Stimulated activated CD4-positive, alpha-beta T cell treated with anti-CD3 and anti-CD28 coated beads, Interleukin-12 subunit alpha, Interleukin-12 subunit beta, amount 100 ng/mL, for 48 hours (primary cell): ENCODE data around the gene ABLIM3.
A peak's percentile ranks its signal among the peaks of the same experiment; 100 is the strongest.

ENCODE experiments used
- DNase-seq, 3 donors: peaks; one replicate each; pipeline ENCODE4 v3.0.0-alpha.2; 2020; ENCODE audit warnings: low read depth in 2 of 3, low spot score in 1 of 3

ABLIM3 gene

GRCh38 chr5:149141224-149141956, at the start of gene ABLIM3:
Gene ABLIM3 (plus strand): TSS chr5:149141493. CDS start chr5:149142096, 603 bp downstream.
- peak; percentile 41 to 64 (median 54) for DNase-seq

DNA sequence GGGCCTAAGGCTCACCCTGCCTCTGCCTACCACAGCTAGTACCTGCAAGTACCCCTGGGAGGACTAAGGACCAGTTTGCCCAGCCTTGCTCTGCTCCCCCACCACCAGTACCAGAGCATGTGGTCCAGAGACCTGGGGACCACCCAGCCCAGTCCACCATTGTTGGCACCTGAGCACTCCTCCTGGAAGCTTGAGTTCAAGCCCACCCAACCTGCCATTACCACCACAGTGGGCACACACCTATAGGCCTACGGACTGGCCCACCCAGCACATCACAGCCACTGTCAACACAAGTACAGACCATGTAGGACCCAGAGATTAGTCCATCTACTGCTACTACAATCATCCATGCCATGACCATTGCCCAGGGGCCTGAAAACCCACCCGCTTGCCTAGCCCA, 47.7 kb upstream of the ABLIM3 start:
- DNase-seq, result no peak

GRCh38 chr5:149094996-149095395, 46.3 kb upstream of the ABLIM3 start:
- DNase-seq, result no peak

- DNase-seq, result no peak
Observed at GRCh38 chr5:149099920-149100319, 41.4 kb upstream of the ABLIM3 start.

GRCh38 chr5:149100331-149100730, 41.0 kb upstream of the ABLIM3 start:
- no peak for DNase-seq

DNA sequence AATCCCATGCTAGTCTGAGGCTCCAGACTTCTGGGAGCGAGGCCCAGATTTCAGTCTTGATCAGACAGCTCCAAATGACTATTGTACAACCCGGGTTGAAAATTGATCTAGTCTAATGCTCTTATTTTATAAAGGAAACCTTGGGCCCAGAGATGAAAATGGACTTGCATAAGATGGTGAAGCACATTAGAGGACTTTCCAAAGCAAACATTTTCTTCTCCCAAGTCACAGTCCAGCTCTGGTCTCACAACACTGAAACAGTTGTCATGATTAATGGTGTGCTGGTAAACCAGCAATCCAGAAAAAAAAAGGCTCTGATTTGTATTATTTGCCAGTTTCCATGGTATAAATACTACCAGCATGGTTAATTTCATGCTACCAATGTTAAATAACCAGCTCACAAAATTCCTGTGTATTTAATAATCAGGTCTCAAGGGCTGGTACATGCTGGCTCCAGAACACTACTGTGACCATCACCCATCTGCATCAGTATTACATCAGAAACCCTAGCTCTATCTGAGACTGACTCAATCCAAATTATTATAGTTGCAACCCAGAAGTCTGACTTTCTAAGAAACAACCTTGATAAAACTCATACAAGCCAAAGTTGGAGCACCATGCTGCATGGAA, 32.5 kb upstream of the ABLIM3 start:
- no peak for DNase-seq

DNA sequence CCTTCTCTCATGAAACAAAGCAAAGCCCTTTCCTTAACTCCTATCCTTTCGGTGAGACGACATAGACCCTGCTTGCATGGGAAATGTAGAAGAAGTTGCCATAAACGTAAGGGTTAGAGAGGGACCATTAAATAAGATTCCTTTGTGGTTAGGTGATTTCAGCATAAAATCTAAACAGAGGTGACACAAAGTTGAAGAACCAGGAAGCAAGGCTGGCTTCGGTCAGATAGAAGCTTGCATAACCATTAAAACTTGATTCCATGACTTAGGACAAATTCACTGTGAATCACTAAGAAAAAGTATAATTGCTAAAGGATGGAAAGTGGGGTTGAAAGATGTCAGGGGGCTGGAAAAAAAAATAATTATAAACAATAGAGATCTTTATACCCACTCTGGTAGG, 30.9 kb upstream of the ABLIM3 start:
- no peak for DNase-seq

DNA sequence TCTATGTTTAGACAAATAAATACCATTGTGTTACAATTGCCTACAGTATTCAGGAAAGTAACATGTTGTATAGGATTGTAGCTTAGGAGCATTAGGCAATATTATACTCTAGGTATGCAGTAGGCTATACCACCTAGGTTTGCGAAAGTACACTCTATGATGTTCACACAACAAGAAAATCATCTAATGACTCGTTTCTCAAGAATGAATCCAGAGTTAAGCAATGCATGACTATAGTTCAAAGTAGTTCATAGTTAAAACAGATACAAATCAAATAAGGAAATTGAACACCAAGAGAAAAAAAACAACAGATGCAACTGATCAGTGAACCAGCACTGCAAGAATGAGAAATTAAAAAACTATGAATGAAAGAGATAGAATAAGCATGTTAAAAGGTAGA, 27.6 kb upstream of the ABLIM3 start:
- DNase-seq, result no peak

DNA sequence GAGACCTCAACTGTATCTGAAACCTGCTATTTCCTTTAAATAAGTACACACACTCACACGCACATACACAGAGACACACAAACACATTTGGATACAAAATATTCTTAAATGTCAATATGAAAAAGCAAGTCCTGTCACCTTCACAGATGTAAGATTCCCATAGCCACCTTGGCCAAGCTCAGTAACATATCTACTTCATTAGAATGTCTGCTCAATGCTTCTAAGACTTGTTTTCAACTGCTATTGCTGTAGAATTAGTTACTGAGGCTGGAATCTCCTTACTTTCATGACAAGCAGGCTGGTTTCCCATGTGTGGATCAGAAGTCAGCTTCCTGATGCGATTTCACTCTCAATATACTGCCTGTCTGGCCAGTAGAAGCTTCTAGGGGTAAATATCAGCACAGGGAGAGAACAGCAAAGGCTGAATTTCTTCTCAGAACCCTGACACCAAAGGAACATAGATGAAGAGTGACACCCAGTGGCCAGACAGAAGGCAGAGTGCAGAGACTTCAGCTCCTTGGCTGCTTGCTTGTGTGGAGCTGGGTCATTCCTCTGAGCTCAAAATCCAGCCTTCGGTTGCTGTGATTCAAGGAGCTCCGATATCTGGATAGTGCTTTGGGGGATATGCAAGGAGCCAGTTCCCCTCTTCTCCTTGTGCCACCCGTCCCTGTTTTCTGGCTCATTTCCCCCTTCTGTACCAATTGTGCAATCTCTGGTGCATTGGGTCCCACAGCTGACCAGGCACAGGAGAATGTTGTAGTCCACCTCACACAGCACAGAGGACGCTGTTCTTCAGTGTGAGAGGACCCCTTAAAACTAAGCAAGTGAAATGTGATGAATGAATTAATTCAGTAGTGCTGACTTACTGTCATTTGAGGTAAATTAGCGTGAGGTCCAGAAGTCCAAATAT, 26.6 kb upstream of the ABLIM3 start:
- DNase-seq, result peak in 2 of 3 donors; percentile 6 to 20

GRCh38 chr5:149117970-149118369, 23.3 kb upstream of the ABLIM3 start:
- no peak for DNase-seq

DNA sequence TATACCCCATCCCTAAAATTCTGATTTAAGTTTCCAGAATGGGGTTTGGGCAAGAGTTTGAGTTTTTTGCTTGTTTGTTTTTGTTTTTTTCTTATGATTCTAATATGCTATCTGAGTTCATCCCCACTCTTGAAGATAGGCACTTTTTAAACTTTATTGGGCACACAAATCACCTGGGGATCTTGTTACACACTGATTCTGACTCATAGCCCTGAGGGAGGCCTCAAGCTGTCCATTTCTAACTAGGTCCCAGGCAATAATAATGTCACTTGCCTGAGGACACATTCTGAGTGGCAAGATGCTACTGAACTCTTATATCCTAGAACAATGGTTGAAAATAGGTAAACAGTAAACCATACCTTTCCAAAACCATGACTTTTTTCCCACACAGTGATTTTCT, 22.8 kb upstream of the ABLIM3 start:
- no peak for DNase-seq

GRCh38 chr5:149121145-149121544, 20.1 kb upstream of the ABLIM3 start:
- no peak for DNase-seq

DNA sequence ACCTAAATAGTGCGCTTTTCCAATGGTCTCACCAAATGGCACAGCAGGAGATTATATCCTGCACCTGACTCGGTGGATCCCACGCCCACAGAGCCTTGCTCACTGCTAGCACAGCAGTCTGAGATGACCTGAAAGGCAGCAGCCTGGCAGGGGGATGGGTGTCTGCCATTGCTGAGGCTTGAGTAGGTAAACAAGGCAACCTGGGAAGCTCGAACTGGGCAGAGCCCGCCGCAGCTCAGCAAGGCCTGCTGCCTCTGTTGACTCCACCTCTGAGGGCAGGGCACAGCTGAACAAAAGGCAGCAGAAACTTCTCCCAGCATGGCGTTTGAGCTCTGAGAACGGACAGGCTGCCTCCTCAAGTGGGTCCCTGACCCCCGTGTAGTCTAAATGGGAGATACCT, 18.1 kb upstream of the ABLIM3 start:
- no peak for DNase-seq

DNA sequence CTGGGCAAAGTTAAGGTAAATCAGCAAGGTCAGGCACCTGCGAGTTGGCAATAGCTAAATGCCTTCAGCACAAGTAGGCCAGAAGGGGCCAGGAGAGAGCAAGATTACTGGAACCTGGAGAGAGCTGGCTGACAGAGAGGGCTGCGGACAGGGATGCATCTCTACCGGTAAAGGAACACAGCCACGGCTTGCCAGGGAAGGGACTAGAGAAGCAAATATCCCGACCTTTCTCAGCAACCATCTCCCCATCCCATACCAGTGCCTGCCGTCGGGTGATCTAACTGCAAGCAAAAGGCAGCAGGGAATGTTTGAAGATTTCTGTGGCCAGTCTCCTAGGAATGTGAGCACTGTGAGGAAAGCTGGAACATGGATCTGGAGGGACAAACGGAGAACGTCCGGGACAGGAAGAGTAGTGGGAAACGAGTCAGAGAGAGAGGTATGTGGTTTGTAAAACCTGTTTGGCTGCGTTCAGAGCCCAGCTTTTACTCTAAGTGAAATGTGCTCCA, 15.9 kb upstream of the ABLIM3 start:
- no peak for DNase-seq

GRCh38 chr5:149126906-149127305, 14.4 kb upstream of the ABLIM3 start:
- DNase-seq, result no peak

- no peak for DNase-seq
Observed at GRCh38 chr5:149127394-149127955, 13.8 kb upstream of the ABLIM3 start.

GRCh38 chr5:149128023-149128875, 13.0 kb upstream of the ABLIM3 start:
- peak in 1 of 3 donors; percentile 11 for DNase-seq

GRCh38 chr5:149129181-149129580, 12.1 kb upstream of the ABLIM3 start:
- no peak for DNase-seq

GRCh38 chr5:149130121-149130914, 11.0 kb upstream of the ABLIM3 start:
- DNase-seq, result no peak

DNA sequence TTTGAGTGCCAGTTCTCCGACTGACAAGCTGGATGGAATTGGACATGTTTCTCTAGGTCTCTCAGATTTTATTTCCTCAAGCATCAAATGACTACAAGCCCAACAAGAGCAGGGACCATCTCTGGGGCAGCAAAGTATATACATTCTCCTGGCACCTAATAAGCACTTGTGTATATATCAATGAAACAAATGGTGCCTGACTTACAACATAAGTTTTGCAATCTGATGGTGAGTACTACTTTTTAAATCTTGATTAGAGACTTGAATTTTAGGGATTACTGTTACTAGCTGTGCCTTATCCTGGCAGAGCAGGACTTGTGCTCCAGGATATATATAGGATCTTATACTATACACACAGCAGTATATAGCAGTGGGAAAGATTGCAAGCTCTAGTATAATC, 8.8 kb upstream of the ABLIM3 start:
- no peak for DNase-seq
